ENCODE data around the gene ZMIZ1.

DNA sequence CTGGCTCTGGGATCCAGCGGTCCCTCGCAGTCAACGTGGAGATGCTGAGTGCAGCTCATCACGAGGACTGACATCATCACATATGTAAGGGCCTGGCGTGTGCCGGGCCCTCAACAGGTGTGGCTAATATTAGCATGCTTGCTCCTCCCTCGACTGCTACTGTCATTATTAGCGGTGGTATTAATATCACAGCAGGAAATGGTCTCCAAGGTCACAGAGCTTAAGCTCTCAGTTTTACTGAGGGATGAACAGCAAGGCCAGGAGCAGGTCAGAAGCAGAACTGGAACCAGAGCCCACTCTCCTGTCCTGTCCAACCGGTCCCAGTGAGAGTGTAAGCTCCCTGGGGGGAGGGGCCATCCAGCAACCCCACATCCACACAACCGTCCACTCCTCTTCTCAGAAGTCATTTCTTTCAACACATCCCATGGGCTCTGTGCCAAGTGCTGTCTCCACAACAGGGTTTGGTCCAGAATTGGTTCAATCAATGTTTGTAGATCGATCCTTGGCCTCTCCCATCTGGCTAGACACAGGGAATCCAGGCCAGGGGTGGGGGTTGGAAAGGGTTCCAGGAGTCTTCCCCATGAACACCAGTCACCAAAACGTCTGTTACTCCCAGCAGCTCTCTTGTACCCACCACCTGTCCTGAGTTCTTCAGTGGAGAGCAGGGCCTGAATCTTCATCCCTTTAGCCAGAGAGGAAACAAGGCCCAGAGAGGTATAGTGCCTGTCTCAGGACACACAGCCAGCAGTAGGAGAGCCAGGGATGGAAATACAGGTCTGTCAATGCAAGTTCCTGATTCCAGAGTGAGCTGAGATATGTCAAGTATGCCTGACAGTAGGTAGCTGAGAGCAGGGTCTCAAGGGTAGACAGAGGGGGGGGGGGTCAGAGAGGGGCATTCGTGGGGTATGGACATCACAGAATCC is 45.3 kb upstream of the ZMIZ1 start:
- TF ChIP-seq CTCF (conservative IDR thresholded peaks at IDR 0.05) = no peak
- TF ChIP-seq ZFX (IDR thresholded peaks at IDR 0.05) = no peak
